OCI-LY3 (cell line): ENCODE results near the gene IL2RA.

Source experiments
- H2AFZ ChIP-seq: fragments of 200-600, 300-600 bp; shearing (Covaris generic); 2 replicates; pipeline ENCODE4 v1.6.0; 2014; ENCODE audit warnings: antibody characterized with exemption, low read depth, low read length
- H3K27ac ChIP-seq: fragments of 200-600, 300-600 bp; sonication (generic); 2 replicates; pipeline ENCODE4 v1.5.1; 2014; ENCODE audit warnings: mild to moderate bottlenecking, low read length, moderate library complexity, mixed read lengths
- H3K27me3 ChIP-seq: fragments of 200-600, 300-600 bp; sonication (generic); 2 replicates; pipeline ENCODE4 v1.6.1; 2014; ENCODE audit warnings: low read depth, low read length, mixed read lengths
- H3K36me3 ChIP-seq: fragments of 200-600, 300-600 bp; sonication (generic); replicated peaks from 2 replicates; pipeline ENCODE3; 2014; ENCODE audit warnings: low read depth, low read length, mixed read lengths
- H3K4me1 ChIP-seq: fragments of 300-600, 200-600 bp; sonication (generic); 2 replicates; pipeline ENCODE4 v1.6.1; 2014; ENCODE audit warnings: low read length, mixed read lengths
- H3K4me2 ChIP-seq: fragments of 200-600, 300-600 bp; sonication (generic); 2 replicates; pipeline ENCODE4 v1.6.1; 2014; ENCODE audit warnings: low read length, mixed read lengths
- H3K4me3 ChIP-seq: fragments of 300-600, 200-600 bp; sonication (generic); 2 replicates; pipeline ENCODE4 v1.5.1; 2014; ENCODE audit warnings: antibody characterized with exemption, mild to moderate bottlenecking, low read length, moderate library complexity
- H3K79me2 ChIP-seq: fragments of 300-600, 200-600 bp; shearing (Covaris generic); 2 replicates; pipeline ENCODE4 v1.6.1; 2014; ENCODE audit warnings: mild to moderate bottlenecking, low read length, mixed read lengths
- H3K9ac ChIP-seq: fragments of 300-600, 200-600 bp; shearing (Covaris generic); 2 replicates; pipeline ENCODE4 v1.6.0; 2014; ENCODE audit warnings: mild to moderate bottlenecking, low read length, moderate library complexity
- H3K9me3 ChIP-seq: fragments of 200-600, 300-600 bp; shearing (Covaris generic); 2 replicates; pipeline ENCODE4 v1.6.1; 2014; ENCODE audit warnings: low read length, mixed read lengths; ENCODE audit not compliant: insufficient read depth
- H4K20me1 ChIP-seq: fragments of 200-600, 300-600 bp; sonication (generic); 2 replicates; pipeline ENCODE4 v1.6.1; 2016; ENCODE audit warnings: low read length, mixed read lengths; ENCODE audit not compliant: insufficient read depth
- EZH2phosphoT487 ChIP-seq: fragments of 200-600 bp; shearing (Covaris generic); IDR thresholded peaks from 2 replicates; pipeline ENCODE4 v1.6.1; 2018; ENCODE audit warnings: antibody characterized with exemption, mixed run types, low read depth
- TF ChIP-seq, protein P1 (sequence below): fragments of 200-600, 300-600 bp; sonication (generic); IDR thresholded peaks from 2 replicates; pipeline ENCODE4 v1.5.1; 2014; ENCODE audit warnings: antibody characterized with exemption, low read length, low read depth

Gene IL2RA

DNA sequence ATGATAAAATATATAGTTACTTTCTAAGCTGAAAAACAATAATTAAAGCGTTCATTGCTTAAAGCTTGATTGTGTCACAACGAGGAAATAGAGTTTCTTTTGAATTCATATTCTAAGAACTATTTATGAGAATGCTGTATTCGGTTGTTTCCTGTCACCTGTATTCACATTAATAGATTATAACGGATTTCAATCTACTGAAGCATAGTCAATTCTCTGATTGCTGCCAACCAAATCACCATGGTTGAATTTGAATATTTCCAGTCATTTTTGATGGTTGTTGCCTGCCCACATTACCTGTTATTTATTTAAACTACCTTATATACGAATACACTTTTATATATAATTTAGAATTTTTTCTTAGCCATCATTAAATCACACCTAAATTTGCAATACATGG is 22.0 kb downstream of the IL2RA start:
- Histone ChIP-seq H3K27me3 (no peaks in the 10 kb centered on the region), H3K9me3 (no peaks in the 10 kb centered on the region), H3K9ac (no peak overlapping the region), H3K4me1 (peaks cover 15% of the 10 kb centered on the region), H3K27ac (no peak overlapping the region), H3K4me3 (no peak overlapping the region), H3K79me2 (no peaks in the 10 kb centered on the region), H4K20me1 (no peaks in the 10 kb centered on the region; the same call in 1 of the 2 replicates), H3K36me3 (peaks cover 11% of the 10 kb centered on the region), H3K4me2 (no peak overlapping the region), H2AFZ (no peak overlapping the region)
- TF ChIP-seq, protein P1, sequence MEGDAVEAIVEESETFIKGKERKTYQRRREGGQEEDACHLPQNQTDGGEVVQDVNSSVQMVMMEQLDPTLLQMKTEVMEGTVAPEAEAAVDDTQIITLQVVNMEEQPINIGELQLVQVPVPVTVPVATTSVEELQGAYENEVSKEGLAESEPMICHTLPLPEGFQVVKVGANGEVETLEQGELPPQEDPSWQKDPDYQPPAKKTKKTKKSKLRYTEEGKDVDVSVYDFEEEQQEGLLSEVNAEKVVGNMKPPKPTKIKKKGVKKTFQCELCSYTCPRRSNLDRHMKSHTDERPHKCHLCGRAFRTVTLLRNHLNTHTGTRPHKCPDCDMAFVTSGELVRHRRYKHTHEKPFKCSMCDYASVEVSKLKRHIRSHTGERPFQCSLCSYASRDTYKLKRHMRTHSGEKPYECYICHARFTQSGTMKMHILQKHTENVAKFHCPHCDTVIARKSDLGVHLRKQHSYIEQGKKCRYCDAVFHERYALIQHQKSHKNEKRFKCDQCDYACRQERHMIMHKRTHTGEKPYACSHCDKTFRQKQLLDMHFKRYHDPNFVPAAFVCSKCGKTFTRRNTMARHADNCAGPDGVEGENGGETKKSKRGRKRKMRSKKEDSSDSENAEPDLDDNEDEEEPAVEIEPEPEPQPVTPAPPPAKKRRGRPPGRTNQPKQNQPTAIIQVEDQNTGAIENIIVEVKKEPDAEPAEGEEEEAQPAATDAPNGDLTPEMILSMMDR: no peak
- no peak for TF ChIP-seq EZH2phosphoT487

DNA sequence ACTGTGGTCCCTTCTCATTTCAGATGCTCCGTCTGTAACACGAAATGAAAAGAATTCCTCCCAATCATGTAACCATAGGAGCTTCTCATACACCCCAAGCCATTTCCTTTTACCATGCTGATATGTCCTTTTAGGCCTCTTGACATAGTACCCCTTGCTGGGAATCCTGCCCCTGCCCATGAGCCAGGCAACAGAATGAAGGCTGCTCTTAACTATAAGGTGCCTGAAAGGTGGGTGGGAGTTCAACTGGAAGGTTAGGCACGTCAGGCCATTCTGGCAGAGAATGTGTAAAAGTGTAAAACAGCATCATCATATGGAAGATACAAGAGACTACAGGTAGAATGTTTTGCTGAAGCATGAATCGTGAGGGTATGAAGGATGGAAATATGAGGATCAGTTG is 22.5 kb downstream of the IL2RA start:
- Histone ChIP-seq H3K9ac (no peak overlapping the region), H3K4me2 (no peak overlapping the region), H3K9me3 (no peaks in the 10 kb centered on the region), H3K4me1 (peaks cover 10% of the 10 kb centered on the region), H3K27ac (no peak overlapping the region), H3K36me3 (peaks cover 11% of the 10 kb centered on the region), H3K27me3 (no peaks in the 10 kb centered on the region), H3K4me3 (no peak overlapping the region), H3K79me2 (no peaks in the 10 kb centered on the region), H4K20me1 (no peaks in the 10 kb centered on the region; the same call in 1 of the 2 replicates), H2AFZ (no peak overlapping the region)
- no peak for TF ChIP-seq EZH2phosphoT487
- TF ChIP-seq, protein P1: no peak

DNA sequence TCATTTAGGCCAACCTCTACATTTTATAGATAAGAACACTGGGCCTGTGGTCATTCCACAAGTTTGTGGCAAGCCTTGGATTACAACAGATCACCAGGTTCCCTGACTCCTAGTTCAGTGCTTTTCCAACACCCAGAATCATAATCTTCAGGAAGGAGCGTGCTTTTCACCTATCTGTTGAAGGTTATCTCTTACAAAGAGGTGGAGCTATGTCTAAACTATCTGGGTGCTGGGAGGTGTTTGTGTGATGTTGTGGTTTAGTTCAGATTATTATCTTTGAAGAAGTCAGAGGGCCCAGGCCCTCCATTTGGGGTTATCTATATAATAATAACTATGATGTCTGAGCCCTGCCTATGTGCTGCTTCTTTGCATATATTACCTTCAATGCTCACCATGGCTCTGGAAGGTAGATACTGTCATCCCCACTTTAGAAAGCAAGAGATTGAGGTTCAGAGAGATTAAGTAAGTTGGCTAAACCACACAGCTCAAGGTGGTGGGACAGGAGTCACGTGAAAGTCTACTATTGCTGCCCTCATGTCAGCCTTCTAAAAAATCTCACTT is 24.0 kb downstream of the IL2RA start:
- H3K27me3 ChIP-seq: no peaks in the 10 kb centered on the region
- H3K79me2 ChIP-seq: no peaks in the 10 kb centered on the region
- H3K4me2 ChIP-seq: no peak overlapping the region
- TF ChIP-seq, protein P1: no peak
- TF ChIP-seq EZH2phosphoT487: no peak
- H2AFZ ChIP-seq: no peak overlapping the region
- no peaks in the 10 kb centered on the region for H3K9me3 ChIP-seq
- H3K4me3 ChIP-seq: no peak overlapping the region
- H3K27ac ChIP-seq: no peak overlapping the region
- H3K4me1 ChIP-seq: no peaks in the 10 kb centered on the region
- H4K20me1 ChIP-seq: no peaks in the 10 kb centered on the region; the same call in 1 of the 2 replicates
- peaks cover 11% of the 10 kb centered on the region for H3K36me3 ChIP-seq
- H3K9ac ChIP-seq: no peak overlapping the region

DNA sequence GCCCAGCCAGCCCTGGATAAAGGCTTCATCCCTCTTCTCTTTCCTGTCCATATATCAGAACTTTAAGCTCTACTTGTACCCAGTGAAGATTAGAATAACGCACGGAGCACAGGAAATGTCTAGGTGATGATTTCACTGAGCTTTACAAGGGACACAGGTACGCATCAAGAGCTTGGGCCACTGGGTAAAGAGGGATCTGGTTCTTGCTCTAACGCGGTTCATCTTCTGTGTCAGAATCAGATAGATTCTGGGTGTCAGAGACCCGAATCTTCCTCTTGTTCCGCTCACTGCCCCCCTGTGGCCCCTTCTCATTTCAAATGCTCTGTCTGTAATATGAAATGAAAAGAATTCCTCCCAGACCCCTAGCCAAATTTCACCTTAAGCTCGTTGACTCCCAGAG is 24.7 kb downstream of the IL2RA start:
- no peak overlapping the region for H3K4me2 ChIP-seq
- no peak overlapping the region for H2AFZ ChIP-seq
- no peaks in the 10 kb centered on the region for H3K27me3 ChIP-seq
- no peaks in the 10 kb centered on the region for H3K4me1 ChIP-seq
- H3K9ac ChIP-seq: no peak overlapping the region
- H4K20me1 ChIP-seq: no peaks in the 10 kb centered on the region; the same call in 1 of the 2 replicates
- TF ChIP-seq, protein P1: no peak
- TF ChIP-seq EZH2phosphoT487: no peak
- peaks cover 11% of the 10 kb centered on the region for H3K36me3 ChIP-seq
- no peak overlapping the region for H3K27ac ChIP-seq
- H3K9me3 ChIP-seq: no peaks in the 10 kb centered on the region
- H3K79me2 ChIP-seq: no peaks in the 10 kb centered on the region
- H3K4me3 ChIP-seq: no peak overlapping the region
